Measurements from ENCODE around the gene CAMTA1. TPM values are rescaled to one million over a fixed set of nuclear protein-coding genes. Genes with fewer than 3 reads are reported as not detected.

CAMTA1 gene
- total RNA-seq, 1 experiment from 2014 or later, result 69.5 TPM

DNA sequence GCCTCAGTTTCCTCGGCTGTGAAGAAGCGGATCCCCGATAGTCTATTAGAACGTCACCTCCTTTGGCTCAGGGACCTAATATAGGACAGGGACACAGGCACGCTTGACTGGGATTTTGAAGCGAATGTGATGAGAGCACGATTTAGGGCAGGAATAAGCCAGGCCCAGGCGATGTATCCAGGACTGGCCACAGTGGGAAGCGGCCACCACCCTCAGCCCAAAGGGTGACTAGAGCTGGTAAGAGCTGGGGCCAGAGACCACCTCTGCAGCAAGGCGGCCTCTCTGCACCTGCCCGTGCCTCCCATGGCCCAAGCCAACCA lies 885.9 kb downstream of the CAMTA1 start:
- no peaks in the 10 kb centered on the region for H3K27me3 ChIP-seq (ENCODE audit: insufficient read depth, low read length)
- no peak overlapping the region for H2AFZ ChIP-seq (ENCODE audit: low read depth, low read length, poor library complexity, severe bottlenecking)
- H3K9ac ChIP-seq (ENCODE audit: low read length), result no peak overlapping the region
- no TSS peak for BruUV-seq (replicated peaks)
- H3K79me2 ChIP-seq (ENCODE audit: insufficient read depth, low read length), result no peaks in the 10 kb centered on the region
- TF ChIP-seq YY1 (IDR thresholded peaks at IDR 0.05; ENCODE audit: extremely low read depth, insufficient replicate concordance, low read depth, low read length) (no peak), SP1 (IDR thresholded peaks at IDR 0.05; ENCODE audit: low read depth) (no peak), POLR2A (IDR thresholded peaks at IDR 0.05; ENCODE audit: borderline replicate concordance, extremely low read depth, insufficient read depth, insufficient read length) (no peak), POLR2AphosphoS5 (IDR thresholded peaks at IDR 0.05; ENCODE audit: low read depth, low read length) (no peak), EGR1 (IDR thresholded peaks at IDR 0.05; ENCODE audit: low read depth) (no peak), SIN3A (IDR thresholded peaks at IDR 0.05; ENCODE audit: low read depth) (no peak), SRF (IDR thresholded peaks at IDR 0.05; ENCODE audit: low read depth) (no peak), FOSL1 (IDR thresholded peaks at IDR 0.05; ENCODE audit: low read depth) (no peak), RAD21 (IDR thresholded peaks at IDR 0.05; ENCODE audit: low read depth) (no peak), EZH2 (IDR thresholded peaks at IDR 0.05) (no peak)
- TF ChIP-seq, protein P1, sequence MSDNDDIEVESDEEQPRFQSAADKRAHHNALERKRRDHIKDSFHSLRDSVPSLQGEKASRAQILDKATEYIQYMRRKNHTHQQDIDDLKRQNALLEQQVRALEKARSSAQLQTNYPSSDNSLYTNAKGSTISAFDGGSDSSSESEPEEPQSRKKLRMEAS (IDR thresholded peaks at IDR 0.05), result no peak
- TF ChIP-seq, protein P2, sequence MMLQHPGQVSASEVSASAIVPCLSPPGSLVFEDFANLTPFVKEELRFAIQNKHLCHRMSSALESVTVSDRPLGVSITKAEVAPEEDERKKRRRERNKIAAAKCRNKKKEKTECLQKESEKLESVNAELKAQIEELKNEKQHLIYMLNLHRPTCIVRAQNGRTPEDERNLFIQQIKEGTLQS (IDR thresholded peaks at IDR 0.05), result no peak
- TF ChIP-seq, protein P3, sequence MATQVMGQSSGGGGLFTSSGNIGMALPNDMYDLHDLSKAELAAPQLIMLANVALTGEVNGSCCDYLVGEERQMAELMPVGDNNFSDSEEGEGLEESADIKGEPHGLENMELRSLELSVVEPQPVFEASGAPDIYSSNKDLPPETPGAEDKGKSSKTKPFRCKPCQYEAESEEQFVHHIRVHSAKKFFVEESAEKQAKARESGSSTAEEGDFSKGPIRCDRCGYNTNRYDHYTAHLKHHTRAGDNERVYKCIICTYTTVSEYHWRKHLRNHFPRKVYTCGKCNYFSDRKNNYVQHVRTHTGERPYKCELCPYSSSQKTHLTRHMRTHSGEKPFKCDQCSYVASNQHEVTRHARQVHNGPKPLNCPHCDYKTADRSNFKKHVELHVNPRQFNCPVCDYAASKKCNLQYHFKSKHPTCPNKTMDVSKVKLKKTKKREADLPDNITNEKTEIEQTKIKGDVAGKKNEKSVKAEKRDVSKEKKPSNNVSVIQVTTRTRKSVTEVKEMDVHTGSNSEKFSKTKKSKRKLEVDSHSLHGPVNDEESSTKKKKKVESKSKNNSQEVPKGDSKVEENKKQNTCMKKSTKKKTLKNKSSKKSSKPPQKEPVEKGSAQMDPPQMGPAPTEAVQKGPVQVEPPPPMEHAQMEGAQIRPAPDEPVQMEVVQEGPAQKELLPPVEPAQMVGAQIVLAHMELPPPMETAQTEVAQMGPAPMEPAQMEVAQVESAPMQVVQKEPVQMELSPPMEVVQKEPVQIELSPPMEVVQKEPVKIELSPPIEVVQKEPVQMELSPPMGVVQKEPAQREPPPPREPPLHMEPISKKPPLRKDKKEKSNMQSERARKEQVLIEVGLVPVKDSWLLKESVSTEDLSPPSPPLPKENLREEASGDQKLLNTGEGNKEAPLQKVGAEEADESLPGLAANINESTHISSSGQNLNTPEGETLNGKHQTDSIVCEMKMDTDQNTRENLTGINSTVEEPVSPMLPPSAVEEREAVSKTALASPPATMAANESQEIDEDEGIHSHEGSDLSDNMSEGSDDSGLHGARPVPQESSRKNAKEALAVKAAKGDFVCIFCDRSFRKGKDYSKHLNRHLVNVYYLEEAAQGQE (IDR thresholded peaks at IDR 0.05; ENCODE audit: low read depth), result no peak
- intact Hi-C loops (cut with micrococcal nuclease), result no loop called here
- no peak for ATAC-seq
- H3K4me2 ChIP-seq (ENCODE audit: low read length), result no peak overlapping the region
- RAD21 ChIA-PET (ENCODE audit: low non-redundant PET in 1 of 2, low total read pairs in 2 of 2, uncharacterized antibody in 2 of 2, unreplicated experiment in 2 of 2), result no interaction called here
- CTCF ChIA-PET, result interaction anchor here (2.8 kb wide), 1 partner anchor 11 kb away, joined by 13 read pairs; no protein-coding TSS in a partner anchor
- DNase-seq (ENCODE audit: low read depth, low spot score), result no peak
- no peaks in the 10 kb centered on the region for H3K36me3 ChIP-seq (ENCODE audit: control insufficient read depth in 1 of 2, insufficient read depth in 2 of 2, low read length in 2 of 2)
- no peak overlapping the region for H3K27ac ChIP-seq (ENCODE audit: low read depth, low read length)
- H4K20me1 ChIP-seq (ENCODE audit: insufficient read depth), result no peaks in the 10 kb centered on the region
- H3K4me3 ChIP-seq (replicated peaks in 1 of 2; ENCODE audit: low read depth in 1 of 2, low read length in 2 of 2), result no peak overlapping the region
- H3K9me3 ChIP-seq (ENCODE audit: control insufficient read depth in 1 of 2, insufficient read depth in 1 of 2, low read depth in 1 of 2, low read length in 2 of 2), result no peaks in the 10 kb centered on the region
- POLR2A ChIA-PET, result no interaction called here
- H3K9me2 ChIP-seq (ENCODE audit: insufficient read depth), result no peaks in the 10 kb centered on the region
- peaks cover 0 to 8% of the 10 kb centered on the region in 2 experiments; a peak in 2 of 4 replicates for H3K4me1 ChIP-seq (ENCODE audit: control insufficient read depth in 1 of 2, insufficient read depth in 2 of 2, low read length in 2 of 2)

All from HCT116 (cell line).